GM12891 (cell line): Measurements from ENCODE around the gene GSTCD.

ENCODE experiments used
- POLR2A ChIP-seq: IDR thresholded peaks from 2 replicates; pipeline ENCODE4 v1.6.1; 2011; ENCODE audit warnings: low read depth, low read length, control low read depth
- POLR2AphosphoS5 ChIP-seq: IDR thresholded peaks from 2 replicates; pipeline ENCODE4 v1.6.1; 2011; ENCODE audit warnings: low read depth, low read length, control low read depth
- TAF1 ChIP-seq: IDR thresholded peaks from 2 replicates; pipeline ENCODE4 v1.6.1; 2011; ENCODE audit warnings: low read depth, low read length, control low read depth

- TF ChIP-seq POLR2A: no peak
- TF ChIP-seq POLR2AphosphoS5: no peak
- no peak for TF ChIP-seq TAF1
Observed at GRCh38 chr4:105714071-105714521, 5.5 kb downstream of the GSTCD start.
